Stomach (tissue), 4 donors: ENCODE data around the gene NAPG.

Experiments
- POLR2A ChIP-seq, 4 donors: fragments of 450-650 bp; IDR thresholded peaks; one replicate each; pipeline ENCODE4 v1.6.1; 2016; ENCODE audit warnings: antibody characterized with exemption in 4 of 4, control low read depth in 2 of 4, mild to moderate bottlenecking in 1 of 4, moderate library complexity in 1 of 4
- TF ChIP-seq, protein P1 (sequence below), 7 experiments: fragments of 450-650 bp in 4 of 7; fragments of 200-600 bp in 3 of 7; sonication (generic) in 3 of 7; IDR thresholded peaks; one replicate each; pipeline ENCODE4 v1.5.1; 2016 to 2019; ENCODE audit warnings: antibody characterized with exemption in 7 of 7, control low read depth in 2 of 7, mild to moderate bottlenecking in 1 of 7

- TF ChIP-seq, protein P1, sequence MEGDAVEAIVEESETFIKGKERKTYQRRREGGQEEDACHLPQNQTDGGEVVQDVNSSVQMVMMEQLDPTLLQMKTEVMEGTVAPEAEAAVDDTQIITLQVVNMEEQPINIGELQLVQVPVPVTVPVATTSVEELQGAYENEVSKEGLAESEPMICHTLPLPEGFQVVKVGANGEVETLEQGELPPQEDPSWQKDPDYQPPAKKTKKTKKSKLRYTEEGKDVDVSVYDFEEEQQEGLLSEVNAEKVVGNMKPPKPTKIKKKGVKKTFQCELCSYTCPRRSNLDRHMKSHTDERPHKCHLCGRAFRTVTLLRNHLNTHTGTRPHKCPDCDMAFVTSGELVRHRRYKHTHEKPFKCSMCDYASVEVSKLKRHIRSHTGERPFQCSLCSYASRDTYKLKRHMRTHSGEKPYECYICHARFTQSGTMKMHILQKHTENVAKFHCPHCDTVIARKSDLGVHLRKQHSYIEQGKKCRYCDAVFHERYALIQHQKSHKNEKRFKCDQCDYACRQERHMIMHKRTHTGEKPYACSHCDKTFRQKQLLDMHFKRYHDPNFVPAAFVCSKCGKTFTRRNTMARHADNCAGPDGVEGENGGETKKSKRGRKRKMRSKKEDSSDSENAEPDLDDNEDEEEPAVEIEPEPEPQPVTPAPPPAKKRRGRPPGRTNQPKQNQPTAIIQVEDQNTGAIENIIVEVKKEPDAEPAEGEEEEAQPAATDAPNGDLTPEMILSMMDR (IDR thresholded peaks at IDR 0.05), result no peak
- no peak for TF ChIP-seq POLR2A (IDR thresholded peaks at IDR 0.05)
Measured at GRCh38 chr18:10477121-10477862, 48.5 kb upstream of the NAPG start.
